HEK293 (cell line): ENCODE measurements around the gene C17orf113.
"Not testable (repeated sequence)": the region's sequence is repeated elsewhere in the genome, so short reads cannot be mapped to it uniquely, and the experiment has no call there.

Source experiments
- CTCF ChIA-PET: fragments of 350-600 bp; formaldehyde crosslinking; extraction: SDS; loops from one replicate; lab custom pipeline; 2021; ENCODE audit warnings: antibody characterized with exemption; lab: Yijun Ruan, JAX
- POLR2A ChIA-PET: fragments of 300-600 bp; formaldehyde crosslinking; extraction: SDS; loops from one replicate; lab custom pipeline; 2020; ENCODE audit warnings: antibody characterized with exemption, inconsistent platforms; lab: Yijun Ruan, JAX
- H3K27ac ChIP-seq: fragments of 200-500 bp; sonication (Bioruptor generic); 2 replicates; pipeline ENCODE4 v1.5.1; 2014; ENCODE audit warnings: low read depth, low read length, control low read depth, inconsistent platforms; ENCODE audit errors: extremely low read depth
- H3K36me3 ChIP-seq, 2 experiments: fragments of 200-500 bp in 1 of 2; sonication (Bioruptor generic) in 1 of 2; 1 replicate in 1 of 2; 2 replicates in 1 of 2; pipeline ENCODE4 v1.5.1; 2014 to 2017; ENCODE audit warnings: inconsistent platforms in 2 of 2, low read length in 2 of 2; ENCODE audit not compliant: control insufficient read depth in 2 of 2, insufficient read depth in 1 of 2
- H3K4me1 ChIP-seq: fragments of 200-500 bp; sonication (Bioruptor generic); 2 replicates; pipeline ENCODE4 v1.5.1; 2014; ENCODE audit warnings: mild to moderate bottlenecking, low read length, inconsistent platforms; ENCODE audit not compliant: control insufficient read depth, insufficient read depth
- H3K4me3 ChIP-seq: 2 replicates; pipeline ENCODE4 v1.5.1; 2011; ENCODE audit warnings: low read depth, mild to moderate bottlenecking, control low read depth, low read length, moderate library complexity
- H3K9me3 ChIP-seq: fragments of 200-500 bp; sonication (Bioruptor generic); 2 replicates; pipeline ENCODE4 v1.5.1; 2014; ENCODE audit warnings: low read depth, low read length, inconsistent platforms; ENCODE audit not compliant: control insufficient read depth, insufficient read depth
- PRDM6 ChIP-seq: fragments of 450-650 bp; formaldehyde crosslinking; IDR thresholded peaks from 2 replicates; pipeline ENCODE4 v1.5.1; 2017; ENCODE audit warnings: missing biosample characterization, missing genetic modification characterization
- SCRT1 ChIP-seq: fragments of 450-650 bp; formaldehyde crosslinking; IDR thresholded peaks from 2 replicates; pipeline ENCODE4 v1.5.1; 2016; ENCODE audit warnings: missing biosample characterization, missing genetic modification characterization, borderline replicate concordance
- SCRT2 ChIP-seq: fragments of 450-650 bp; formaldehyde crosslinking; IDR thresholded peaks from 2 replicates; pipeline ENCODE4 v1.5.1; 2016; ENCODE audit warnings: missing biosample characterization, missing genetic modification characterization
- ZNF398 ChIP-seq: fragments of 450-650 bp; formaldehyde crosslinking; IDR thresholded peaks from 2 replicates; pipeline ENCODE4 v1.5.1; 2017; ENCODE audit warnings: missing biosample characterization, missing genetic modification characterization
- ZNF426 ChIP-seq: fragments of 450-650 bp; formaldehyde crosslinking; IDR thresholded peaks from 2 replicates; pipeline ENCODE4 v1.5.1; 2017; ENCODE audit warnings: missing biosample characterization, missing genetic modification characterization, mild to moderate bottlenecking, inconsistent platforms, moderate library complexity
- ZNF433 ChIP-seq: fragments of 450-650 bp; formaldehyde crosslinking; IDR thresholded peaks from 2 replicates; pipeline ENCODE4 v1.5.1; 2016; ENCODE audit warnings: missing biosample characterization, missing genetic modification characterization, low read depth
- ZNF549 ChIP-seq: fragments of 450-650 bp; IDR thresholded peaks from 2 replicates; pipeline ENCODE4 v1.5.1; 2018; ENCODE audit warnings: missing biosample characterization, missing genetic modification characterization, mild to moderate bottlenecking, inconsistent platforms, moderate library complexity
- ZNF654 ChIP-seq: fragments of 450-650 bp; formaldehyde crosslinking; IDR thresholded peaks from 2 replicates; pipeline ENCODE4 v1.5.1; 2016; ENCODE audit warnings: low read depth, missing biosample characterization, missing genetic modification characterization
- ZNF677 ChIP-seq: fragments of 450-650 bp; IDR thresholded peaks from 2 replicates; pipeline ENCODE4 v1.5.0; 2018; ENCODE audit warnings: missing biosample characterization, mild to moderate bottlenecking, missing genetic modification characterization, moderate library complexity
- TF ChIP-seq, protein P1 (sequence below): fragments of 450-650 bp; formaldehyde crosslinking; IDR thresholded peaks from 2 replicates; pipeline ENCODE4 v1.5.1; 2016; ENCODE audit warnings: missing biosample characterization, missing genetic modification characterization
- TF ChIP-seq, protein P2 (sequence below): fragments of 450-650 bp; formaldehyde crosslinking; IDR thresholded peaks from 2 replicates; pipeline ENCODE4 v1.5.1; 2016; ENCODE audit warnings: missing biosample characterization, missing genetic modification characterization
- TF ChIP-seq, protein P3 (sequence below): fragments of 450-650 bp; formaldehyde crosslinking; conservative IDR thresholded peaks from 2 replicates; pipeline ENCODE4 v1.5.1; 2016; ENCODE audit warnings: low read depth, missing biosample characterization, missing genetic modification characterization

C17orf113 gene

GRCh38 chr17:42010266-42010680 is 40.1 kb downstream of the C17orf113 start:
- H3K36me3 ChIP-seq, result peaks cover 23 to 25% of the 10 kb centered on the region in 2 experiments
- H3K4me1 ChIP-seq, result not testable (repeated sequence)
- CTCF ChIA-PET, result interaction anchor here (1.1 to 2.1 kb wide), 2 partner anchors 8 to 94 kb away, joined by 4 to 15 read pairs; partner anchors contain the start of genes DNAJC7 and NKIRAS2

GRCh38 chr17:42009170-42009569 is 41.2 kb downstream of the C17orf113 start:
- CTCF ChIA-PET, result interaction anchor here (0.9 to 2.1 kb wide), 3 partner anchors 9 to 95 kb away, joined by 4 to 15 read pairs (median 5); partner anchors contain the start of genes DNAJC7 and NKIRAS2
- POLR2A ChIA-PET, result interaction anchor here (0.6 to 1.2 kb wide), 3 partner anchors 11 to 218 kb away, joined by 3 to 6 read pairs (median 5); partner anchors contain the start of gene NKIRAS2
- Histone ChIP-seq H3K4me1 (0 out of 2 replicates have a peak, but pooled peaks cover 5% of the 10 kb centered on the region), H3K4me3 (no peak overlapping the region), H3K27ac (no peak overlapping the region; the same call in 1 of the 2 replicates), H3K9me3 (no peaks in the 10 kb centered on the region), H3K36me3 (peaks cover 17 to 18% of the 10 kb centered on the region in 2 experiments)
- TF ChIP-seq, protein P1, sequence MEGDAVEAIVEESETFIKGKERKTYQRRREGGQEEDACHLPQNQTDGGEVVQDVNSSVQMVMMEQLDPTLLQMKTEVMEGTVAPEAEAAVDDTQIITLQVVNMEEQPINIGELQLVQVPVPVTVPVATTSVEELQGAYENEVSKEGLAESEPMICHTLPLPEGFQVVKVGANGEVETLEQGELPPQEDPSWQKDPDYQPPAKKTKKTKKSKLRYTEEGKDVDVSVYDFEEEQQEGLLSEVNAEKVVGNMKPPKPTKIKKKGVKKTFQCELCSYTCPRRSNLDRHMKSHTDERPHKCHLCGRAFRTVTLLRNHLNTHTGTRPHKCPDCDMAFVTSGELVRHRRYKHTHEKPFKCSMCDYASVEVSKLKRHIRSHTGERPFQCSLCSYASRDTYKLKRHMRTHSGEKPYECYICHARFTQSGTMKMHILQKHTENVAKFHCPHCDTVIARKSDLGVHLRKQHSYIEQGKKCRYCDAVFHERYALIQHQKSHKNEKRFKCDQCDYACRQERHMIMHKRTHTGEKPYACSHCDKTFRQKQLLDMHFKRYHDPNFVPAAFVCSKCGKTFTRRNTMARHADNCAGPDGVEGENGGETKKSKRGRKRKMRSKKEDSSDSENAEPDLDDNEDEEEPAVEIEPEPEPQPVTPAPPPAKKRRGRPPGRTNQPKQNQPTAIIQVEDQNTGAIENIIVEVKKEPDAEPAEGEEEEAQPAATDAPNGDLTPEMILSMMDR, result no peak
- no peak for TF ChIP-seq ZNF398 (tag by site-specific recombination)
- no peak for TF ChIP-seq ZNF677 (tag by site-specific recombination)
- TF ChIP-seq ZNF654 (tag by site-specific recombination), result peak; percentile 39

More at GRCh38 chr17:42010266-42010680, 40.1 kb downstream of the C17orf113 start:
- not testable (repeated sequence) for H3K27ac ChIP-seq, H3K4me3 ChIP-seq, H3K9me3 ChIP-seq
- TF ChIP-seq SCRT1 (tag by site-specific recombination), result 0 out of 2 replicates have a peak, but pooled peaks have one; percentile 44
- peak; percentile 86 for TF ChIP-seq SCRT2 (tag by site-specific recombination)
- POLR2A ChIA-PET, result interaction anchor here (1.2 kb wide), 1 partner anchor 10 kb away, joined by 5 read pairs; the partner anchor contains the start of gene NKIRAS2

- Histone ChIP-seq H3K9me3 (no peaks in the 10 kb centered on the region; the same call in 1 of the 2 replicates), H3K4me3 (no peak overlapping the region), H3K27ac (no peak overlapping the region; the same call in 1 of the 2 replicates), H3K4me1 (0 out of 2 replicates have a peak, but pooled peaks cover 2% of the 10 kb centered on the region), H3K36me3 (peaks cover 37 to 46% of the 10 kb centered on the region in 2 experiments)
- POLR2A ChIA-PET, result interaction anchor here (1.1 kb wide), 1 partner anchor 12 kb away, joined by 3 read pairs; the partner anchor contains the start of gene DNAJC7
- CTCF ChIA-PET, result interaction anchor here (0.6 to 5.3 kb wide), 6 partner anchors 11 to 401 kb away, joined by 3 to 21 read pairs (median 4); partner anchors contain the start of genes DNAJC7 and NKIRAS2
- TF ChIP-seq, protein P2, sequence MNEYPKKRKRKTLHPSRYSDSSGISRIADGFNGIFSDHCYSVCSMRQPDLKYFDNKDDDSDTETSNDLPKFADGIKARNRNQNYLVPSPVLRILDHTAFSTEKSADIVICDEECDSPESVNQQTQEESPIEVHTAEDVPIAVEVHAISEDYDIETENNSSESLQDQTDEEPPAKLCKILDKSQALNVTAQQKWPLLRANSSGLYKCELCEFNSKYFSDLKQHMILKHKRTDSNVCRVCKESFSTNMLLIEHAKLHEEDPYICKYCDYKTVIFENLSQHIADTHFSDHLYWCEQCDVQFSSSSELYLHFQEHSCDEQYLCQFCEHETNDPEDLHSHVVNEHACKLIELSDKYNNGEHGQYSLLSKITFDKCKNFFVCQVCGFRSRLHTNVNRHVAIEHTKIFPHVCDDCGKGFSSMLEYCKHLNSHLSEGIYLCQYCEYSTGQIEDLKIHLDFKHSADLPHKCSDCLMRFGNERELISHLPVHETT (tag by site-specific recombination), result no peak
- peak; percentile 77 for TF ChIP-seq PRDM6 (tag by site-specific recombination)
- no peak for TF ChIP-seq ZNF549
- TF ChIP-seq, protein P3, sequence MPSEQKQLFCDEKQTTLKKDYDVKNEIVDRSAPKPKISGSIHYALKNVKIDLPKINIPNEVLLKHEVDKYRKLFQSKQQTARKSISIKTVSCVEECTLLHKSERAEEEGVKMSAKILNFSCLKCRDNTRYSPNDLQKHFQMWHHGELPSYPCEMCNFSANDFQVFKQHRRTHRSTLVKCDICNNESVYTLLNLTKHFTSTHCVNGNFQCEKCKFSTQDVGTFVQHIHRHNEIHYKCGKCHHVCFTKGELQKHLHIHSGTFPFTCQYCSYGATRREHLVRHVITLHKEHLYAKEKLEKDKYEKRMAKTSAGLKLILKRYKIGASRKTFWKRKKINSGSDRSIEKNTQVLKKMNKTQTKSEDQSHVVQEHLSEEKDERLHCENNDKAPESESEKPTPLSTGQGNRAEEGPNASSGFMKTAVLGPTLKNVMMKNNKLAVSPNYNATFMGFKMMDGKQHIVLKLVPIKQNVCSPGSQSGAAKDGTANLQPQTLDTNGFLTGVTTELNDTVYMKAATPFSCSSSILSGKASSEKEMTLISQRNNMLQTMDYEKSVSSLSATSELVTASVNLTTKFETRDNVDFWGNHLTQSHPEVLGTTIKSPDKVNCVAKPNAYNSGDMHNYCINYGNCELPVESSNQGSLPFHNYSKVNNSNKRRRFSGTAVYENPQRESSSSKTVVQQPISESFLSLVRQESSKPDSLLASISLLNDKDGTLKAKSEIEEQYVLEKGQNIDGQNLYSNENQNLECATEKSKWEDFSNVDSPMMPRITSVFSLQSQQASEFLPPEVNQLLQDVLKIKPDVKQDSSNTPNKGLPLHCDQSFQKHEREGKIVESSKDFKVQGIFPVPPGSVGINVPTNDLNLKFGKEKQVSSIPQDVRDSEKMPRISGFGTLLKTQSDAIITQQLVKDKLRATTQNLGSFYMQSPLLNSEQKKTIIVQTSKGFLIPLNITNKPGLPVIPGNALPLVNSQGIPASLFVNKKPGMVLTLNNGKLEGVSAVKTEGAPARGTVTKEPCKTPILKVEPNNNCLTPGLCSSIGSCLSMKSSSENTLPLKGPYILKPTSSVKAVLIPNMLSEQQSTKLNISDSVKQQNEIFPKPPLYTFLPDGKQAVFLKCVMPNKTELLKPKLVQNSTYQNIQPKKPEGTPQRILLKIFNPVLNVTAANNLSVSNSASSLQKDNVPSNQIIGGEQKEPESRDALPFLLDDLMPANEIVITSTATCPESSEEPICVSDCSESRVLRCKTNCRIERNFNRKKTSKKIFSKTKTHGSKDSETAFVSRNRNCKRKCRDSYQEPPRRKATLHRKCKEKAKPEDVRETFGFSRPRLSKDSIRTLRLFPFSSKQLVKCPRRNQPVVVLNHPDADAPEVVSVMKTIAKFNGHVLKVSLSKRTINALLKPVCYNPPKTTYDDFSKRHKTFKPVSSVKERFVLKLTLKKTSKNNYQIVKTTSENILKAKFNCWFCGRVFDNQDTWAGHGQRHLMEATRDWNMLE, result no peak
- TF ChIP-seq ZNF426 (tag by site-specific recombination), result no peak
- TF ChIP-seq ZNF433 (tag by site-specific recombination), result no peak
These were observed 45.2 kb downstream of the C17orf113 start for GRCh38 chr17:42005166-42005565.
